Stimulated activated CD4-positive, alpha-beta T cell treated with anti-CD3 and anti-CD28 coated beads, Interleukin-15, amount 100 ng/mL, for 1 hour (primary cell): Measurements from ENCODE around the gene LRRC72.
"Not testable (repeated sequence)": the region's sequence is repeated elsewhere in the genome, so short reads cannot be mapped to it uniquely, and the experiment has no call there.

ENCODE experiments used
- DNase-seq, 2 donors: peaks; one replicate each; pipeline ENCODE4 v3.0.0-alpha.2; 2020; ENCODE audit warnings: low read depth in 1 of 2, low spot score in 1 of 2

The LRRC72 gene

GRCh38 chr7:16579216-16579615 is 52.6 kb downstream of the LRRC72 start:
- DNase-seq = no peak

GRCh38 chr7:16581286-16581685 is 54.7 kb downstream of the LRRC72 start:
- no peak for DNase-seq

GRCh38 chr7:16583834-16584233 is 57.2 kb downstream of the LRRC72 start:
- DNase-seq = no peak

- no peak for DNase-seq
Measured at GRCh38 chr7:16585540-16585939, 58.9 kb downstream of the LRRC72 start.

GRCh38 chr7:16586081-16586874 is 59.7 kb downstream of the LRRC72 start:
- DNase-seq = no peak

GRCh38 chr7:16587129-16587528 is 60.5 kb downstream of the LRRC72 start:
- DNase-seq = no peak

- DNase-seq = no peak
Measured at GRCh38 chr7:16587790-16588189, 61.2 kb downstream of the LRRC72 start.

GRCh38 chr7:16589881-16590280 is 63.3 kb downstream of the LRRC72 start:
- no peak for DNase-seq

GRCh38 chr7:16590424-16590823 is 63.8 kb downstream of the LRRC72 start:
- DNase-seq = no peak

GRCh38 chr7:16592395-16592794 is 65.8 kb downstream of the LRRC72 start:
- no peak for DNase-seq

GRCh38 chr7:16594061-16594460 is 67.4 kb downstream of the LRRC72 start:
- DNase-seq = no peak

GRCh38 chr7:16594676-16595075 is 68.1 kb downstream of the LRRC72 start:
- no peak for DNase-seq

GRCh38 chr7:16595596-16595995 is 69.0 kb downstream of the LRRC72 start:
- not testable (repeated sequence) for DNase-seq

GRCh38 chr7:16598015-16598414 is 71.4 kb downstream of the LRRC72 start:
- DNase-seq = no peak

- no peak for DNase-seq
Measured at GRCh38 chr7:16599860-16600259, 73.2 kb downstream of the LRRC72 start.

- DNase-seq = no peak
Measured at GRCh38 chr7:16603633-16604032, 77.0 kb downstream of the LRRC72 start.

- no peak for DNase-seq
Measured at GRCh38 chr7:16604054-16604453, 77.4 kb downstream of the LRRC72 start.

- no peak for DNase-seq
Measured at GRCh38 chr7:16606704-16607103, 80.1 kb downstream of the LRRC72 start.

GRCh38 chr7:16609842-16610450 is 83.3 kb downstream of the LRRC72 start:
- no peak for DNase-seq

- no peak for DNase-seq
Measured at GRCh38 chr7:16611711-16612110, 85.1 kb downstream of the LRRC72 start.

- no peak for DNase-seq
Measured at GRCh38 chr7:16615228-16615627, 88.6 kb downstream of the LRRC72 start.

- DNase-seq = no peak
Measured at GRCh38 chr7:16616122-16616521, 89.5 kb downstream of the LRRC72 start.

- no peak for DNase-seq
Measured at GRCh38 chr7:16616542-16616941, 89.9 kb downstream of the LRRC72 start.
